Spinal cord (tissue), 10 donors: Measurements from ENCODE around the gene SGK1. TPM values are rescaled to one million over a fixed set of nuclear protein-coding genes. Genes with fewer than 3 reads are reported as not detected.
"Not testable (repeated sequence)": the region's sequence is repeated elsewhere in the genome, so short reads cannot be mapped to it uniquely, and the experiment has no call there.

Experiments
- DNase-seq, 6 donors: peaks; one replicate each; pipeline versions ENCODE4 v3.0.0 to v3.0.0-alpha.2; 2013 to 2015; ENCODE audit warnings: low spot score in 6 of 6, low read depth in 4 of 6
- H3K27ac ChIP-seq: one replicate; pipeline ENCODE4 v1.5.1; 2013; ENCODE audit warnings: low read depth, low read length, control low read depth
- H3K27me3 ChIP-seq: one replicate; pipeline ENCODE4 v1.6.1; 2013; ENCODE audit warnings: low read length; ENCODE audit not compliant: control insufficient read depth, insufficient read depth
- H3K36me3 ChIP-seq: one replicate; pipeline ENCODE4 v1.6.1; 2013; ENCODE audit warnings: low read length; ENCODE audit not compliant: control insufficient read depth, insufficient read depth
- H3K4me1 ChIP-seq: one replicate; pipeline ENCODE4 v1.6.1; 2013; ENCODE audit warnings: low read length; ENCODE audit not compliant: control insufficient read depth, insufficient read depth
- H3K4me3 ChIP-seq: one replicate; pipeline ENCODE4 v1.5.1; 2013; ENCODE audit warnings: low read depth, low read length, control low read depth
- H3K9me3 ChIP-seq: one replicate; pipeline ENCODE4 v1.6.1; 2013; ENCODE audit warnings: low read length; ENCODE audit not compliant: control insufficient read depth, insufficient read depth
- WGBS: methylation state at CpG from one replicate; pipeline ENCODE4 v1.1.5; 2013; ENCODE audit warnings: missing lambda C conversion rate; ENCODE audit not compliant: insufficient coverage; 5-methylcytosine and 5-hydroxymethylcytosine counted together
- polyA plus RNA-seq, 2 donors: library from polyadenylated mRNA; unstranded; fragments of 120-200 nt; gene quantifications; one replicate each; pipeline ENCODE4 v1.2.1, GENCODE V29; 2013; ENCODE audit not compliant: insufficient read length in 2 of 2
- total RNA-seq, 2 donors: library from RNA; depleted of rRNA in 1 of 2; stranded (reverse); fragments of 120-200 nt in 1 of 2; fragments of >200 nt in 1 of 2; gene quantifications; one replicate each; pipeline versions ENCODE4 v1.2.3 to v1.2.4, GENCODE V29; 2013 to 2014
- donor health status: healthy.

Gene SGK1
- total and polyA plus RNA-seq, 4 donors, result 97.8 to 258 (median 152) TPM

DNA sequence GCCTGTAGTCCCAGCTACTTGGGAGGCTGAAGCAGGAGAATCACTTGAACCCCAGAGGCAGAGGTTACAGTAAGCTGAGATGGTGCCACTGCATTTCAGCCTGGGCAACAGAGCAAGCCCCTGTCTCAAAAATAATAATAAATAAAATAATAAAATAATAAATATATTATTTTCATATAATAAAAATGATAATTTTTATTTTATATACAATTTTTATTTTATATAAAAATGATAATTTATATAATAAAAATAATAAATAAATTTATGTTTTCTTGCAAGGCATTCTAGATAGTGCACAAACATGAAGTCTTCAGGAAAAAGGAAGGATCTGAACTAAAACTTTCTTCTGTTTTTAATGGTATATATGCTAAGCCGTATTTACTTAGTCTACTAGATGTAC, 12.6 kb upstream of the SGK1 start:
- Histone ChIP-seq H3K4me1 (no peaks in the 10 kb centered on the region), H3K27me3 (no peaks in the 10 kb centered on the region), H3K4me3 (no peak overlapping the region), H3K27ac (no peak overlapping the region), H3K9me3 (no peaks in the 10 kb centered on the region), H3K36me3 (no peaks in the 10 kb centered on the region)
- DNase-seq, result no peak
- WGBS, result no CpG with 5 or more reads among the region's 1 CpG

- no CpG with 5 or more reads among the region's 2 CpGs for WGBS
- H3K36me3 ChIP-seq, result no peaks in the 10 kb centered on the region
- H3K4me3 ChIP-seq, result no peak overlapping the region
- no peaks in the 10 kb centered on the region for H3K9me3 ChIP-seq
- no peaks in the 10 kb centered on the region for H3K27me3 ChIP-seq
- DNase-seq, result no peak
- H3K4me1 ChIP-seq, result no peaks in the 10 kb centered on the region
- no peak overlapping the region for H3K27ac ChIP-seq
These were observed 10.9 kb upstream of the SGK1 start for GRCh38 chr6:134328792-134329191.

DNA sequence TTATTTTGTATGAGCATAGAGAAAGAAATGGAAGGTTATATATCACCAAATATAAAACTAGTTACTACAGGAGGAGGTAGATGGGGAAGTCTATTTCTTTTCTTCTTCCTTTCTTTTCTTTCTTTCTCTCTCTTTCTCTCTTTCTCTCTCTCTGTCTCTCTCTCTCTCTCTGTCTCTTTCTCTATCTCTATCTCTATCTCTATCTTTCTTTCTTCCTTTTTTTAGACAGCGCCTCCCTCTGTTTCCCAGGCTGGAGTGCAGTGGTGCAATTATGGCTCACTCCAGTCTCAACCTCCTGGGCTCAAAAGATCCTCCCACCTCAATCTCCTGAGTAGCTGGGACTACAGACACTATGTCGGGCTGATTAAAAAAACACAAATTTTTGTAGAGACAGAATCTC, 10.2 kb upstream of the SGK1 start:
- WGBS, result 100% methylated on average over 2 of the region's 2 CpGs
- no peak for DNase-seq
- no peaks in the 10 kb centered on the region for H3K4me1 ChIP-seq
- no peaks in the 10 kb centered on the region for H3K36me3 ChIP-seq
- H3K4me3 ChIP-seq, result no peak overlapping the region
- H3K27me3 ChIP-seq, result no peaks in the 10 kb centered on the region
- no peak overlapping the region for H3K27ac ChIP-seq
- no peaks in the 10 kb centered on the region for H3K9me3 ChIP-seq

GRCh38 chr6:134326192-134326591, 8.3 kb upstream of the SGK1 start:
- not testable (repeated sequence) for H3K4me1 ChIP-seq, H3K4me3 ChIP-seq, DNase-seq, H3K9me3 ChIP-seq, H3K27ac ChIP-seq, H3K27me3 ChIP-seq, H3K36me3 ChIP-seq
- WGBS, result 100% methylated on average over 3 of the region's 4 CpGs

- no peaks in the 10 kb centered on the region for H3K9me3 ChIP-seq
- H3K27me3 ChIP-seq, result no peaks in the 10 kb centered on the region
- DNase-seq, result no peak
- H3K27ac ChIP-seq, result no peak overlapping the region
- no peaks in the 10 kb centered on the region for H3K36me3 ChIP-seq
- H3K4me3 ChIP-seq, result no peak overlapping the region
- no peaks in the 10 kb centered on the region for H3K4me1 ChIP-seq
- WGBS, result 89% methylated on average over 1 of the region's 4 CpGs
These were observed 6.9 kb upstream of the SGK1 start for GRCh38 chr6:134324766-134325165.

- Histone ChIP-seq H3K9me3 (no peaks in the 10 kb centered on the region), H3K27ac (no peak overlapping the region), H3K27me3 (no peaks in the 10 kb centered on the region), H3K36me3 (no peaks in the 10 kb centered on the region), H3K4me1 (no peaks in the 10 kb centered on the region), H3K4me3 (no peak overlapping the region)
- DNase-seq, result peak in 1 of 6 donors; percentile 53
- no CpG with 5 or more reads among the region's 5 CpGs for WGBS
These were observed 6.2 kb upstream of the SGK1 start for GRCh38 chr6:134324141-134324540.

DNA sequence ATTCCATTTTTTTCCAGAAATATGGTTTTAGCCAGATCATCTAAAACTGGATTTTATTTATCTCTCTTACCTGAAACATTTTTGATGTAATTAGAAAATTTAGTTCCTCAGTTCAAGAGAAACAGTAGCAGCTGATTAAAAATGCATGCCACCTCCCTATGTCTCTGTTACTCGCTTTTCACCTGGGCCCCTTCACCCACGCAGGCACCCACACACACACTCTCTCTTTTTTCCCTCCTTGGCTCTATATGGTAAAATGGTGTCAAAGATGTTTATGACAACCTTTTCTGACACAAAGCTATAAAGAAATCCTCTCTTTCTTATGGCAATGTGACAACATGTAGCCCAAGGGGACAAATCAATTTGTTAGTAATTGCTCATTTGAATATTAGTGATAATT, 5.8 kb upstream of the SGK1 start:
- WGBS, result no CpG with 5 or more reads among the region's 2 CpGs
- Histone ChIP-seq H3K4me3 (no peak overlapping the region), H3K9me3 (no peaks in the 10 kb centered on the region), H3K27me3 (no peaks in the 10 kb centered on the region), H3K4me1 (no peaks in the 10 kb centered on the region), H3K27ac (no peak overlapping the region), H3K36me3 (no peaks in the 10 kb centered on the region)
- no peak for DNase-seq

GRCh38 chr6:134323294-134323693, 5.4 kb upstream of the SGK1 start:
- DNase-seq, result no peak
- Histone ChIP-seq H3K27ac (no peak overlapping the region), H3K4me1 (no peaks in the 10 kb centered on the region), H3K36me3 (no peaks in the 10 kb centered on the region), H3K4me3 (no peak overlapping the region), H3K27me3 (no peaks in the 10 kb centered on the region), H3K9me3 (no peaks in the 10 kb centered on the region)
- WGBS, result no CpG with 5 or more reads among the region's 1 CpG

DNA sequence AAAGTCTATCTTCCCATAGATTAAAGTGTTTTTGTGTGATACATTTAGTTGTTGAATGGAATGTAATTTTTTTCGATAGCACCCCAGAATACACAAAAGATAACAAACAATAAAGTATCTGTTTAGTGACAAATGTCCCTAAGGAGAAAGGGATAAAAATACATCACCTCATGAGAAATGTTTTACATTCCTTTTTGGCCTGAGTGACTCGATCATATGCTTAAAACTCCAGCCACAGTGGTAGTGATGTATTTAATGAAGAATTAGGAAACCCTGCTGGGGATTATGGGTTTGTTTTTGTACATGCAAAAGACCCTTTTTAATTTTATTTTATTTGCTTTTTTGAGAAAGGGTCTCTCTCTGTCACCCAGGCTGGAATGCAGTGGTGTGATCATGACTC, 4.3 kb upstream of the SGK1 start:
- no peak for DNase-seq
- no peaks in the 10 kb centered on the region for H3K9me3 ChIP-seq

DNA sequence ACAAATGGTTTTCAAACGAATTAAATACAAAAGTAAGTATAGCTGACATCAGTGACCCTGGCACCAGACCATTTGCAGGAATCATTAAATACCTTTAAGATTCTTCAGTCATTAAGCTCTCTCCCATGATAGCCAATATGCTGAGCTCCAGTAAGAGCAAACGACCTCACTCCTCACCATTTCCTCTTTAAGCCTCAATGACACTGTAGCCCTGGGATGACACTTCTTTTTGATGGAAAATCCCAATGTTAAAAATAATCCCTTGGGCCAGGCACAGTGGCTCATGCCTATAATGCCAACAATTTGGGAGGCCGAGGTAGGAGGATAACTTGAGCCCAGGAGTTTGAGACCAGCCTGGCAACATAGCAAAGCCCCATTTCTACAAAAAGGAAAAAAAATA, 3.3 kb upstream of the SGK1 start:
- WGBS, result 57% methylated on average over 2 of the region's 3 CpGs
- H3K36me3 ChIP-seq, result no peaks in the 10 kb centered on the region
- H3K9me3 ChIP-seq, result no peaks in the 10 kb centered on the region
- no peaks in the 10 kb centered on the region for H3K27me3 ChIP-seq
- no peak overlapping the region for H3K27ac ChIP-seq
- no peak overlapping the region for H3K4me3 ChIP-seq
- no peak for DNase-seq
- no peaks in the 10 kb centered on the region for H3K4me1 ChIP-seq

More for the DNA sequence above, 4.3 kb upstream of the SGK1 start:
- WGBS, result no CpG with 5 or more reads among the region's 2 CpGs
- Histone ChIP-seq H3K36me3 (no peaks in the 10 kb centered on the region), H3K27me3 (no peaks in the 10 kb centered on the region), H3K27ac (no peak overlapping the region), H3K4me3 (no peak overlapping the region), H3K4me1 (no peaks in the 10 kb centered on the region)
